A549 (cell line): Measurements from ENCODE around the gene WASF3. TPM values are rescaled to one million over a fixed set of nuclear protein-coding genes. Genes with fewer than 3 reads are reported as not detected.

Experiments
- ATAC-seq, 2 experiments: fragments of 200-7000 bp in 1 of 2; fragments of >200 bp in 1 of 2; cut with Nextera tagmentation in 1 of 2; cut with Tn5 transposase in 1 of 2; 3 replicates each; pipeline versions ENCODE4 v1.8.0 to v1.9.1; 2018 to 2020; ENCODE audit warnings: mild to moderate bottlenecking in 1 of 2, moderate library complexity in 1 of 2
- CTCF ChIA-PET: fragments of 300-600 bp; sonication (Branson Sonifier 250); formaldehyde crosslinking; extraction: SDS; loops from one replicate; lab custom pipeline; 2021; ENCODE audit warnings: antibody characterized with exemption, inconsistent platforms; lab: Yijun Ruan, JAX
- POLR2A ChIA-PET: fragments of 350-600 bp; formaldehyde crosslinking; extraction: SDS; loops from one replicate; lab custom pipeline; 2021; ENCODE audit warnings: antibody characterized with exemption, inconsistent platforms; lab: Yijun Ruan, JAX
- DNase-seq, 2 experiments: peaks; one replicate each; pipeline versions ENCODE4 v3.0.0 to v3.0.0-alpha.2; 2011 to 2016; ENCODE audit warnings: low read depth in 1 of 2, low spot score in 1 of 2
- FAIRE-seq: peaks from 2 replicates; lab custom pipeline; 2011; peaks lifted over from hg19 to GRCh38; lab: Jason Lieb, UNC
- H3K27ac ChIP-seq, 2 experiments: fragments of >200 bp; sonication (Bioruptor Twin); formaldehyde crosslinking; 3 replicates each; pipeline ENCODE4 v1.5.1; 2016 to 2017
- H3K4me1 ChIP-seq: fragments of >200 bp; sonication (Bioruptor Twin); formaldehyde crosslinking; 3 replicates; pipeline ENCODE4 v1.6.1; 2016
- H3K4me2 ChIP-seq: fragments of >200 bp; sonication (Bioruptor Twin); formaldehyde crosslinking; 3 replicates; pipeline ENCODE4 v1.6.1; 2016
- H3K4me3 ChIP-seq: fragments of >200 bp; sonication (Bioruptor Twin); formaldehyde crosslinking; 3 replicates; pipeline ENCODE4 v1.5.1; 2016
- H3K9me3 ChIP-seq: fragments of >200 bp; sonication (Bioruptor Twin); formaldehyde crosslinking; 3 replicates; pipeline ENCODE4 v1.6.1; 2016
- CBX8 ChIP-seq: fragments of 200-600 bp; sonication (generic); IDR thresholded peaks from 2 replicates; pipeline ENCODE4 v1.6.1; 2016
- CEBPB ChIP-seq, 2 experiments: fragments of >200 bp in 1 of 2; sonication (Bioruptor Twin) in 1 of 2; formaldehyde crosslinking in 1 of 2; IDR thresholded peaks; 2 replicates each; pipeline ENCODE4 v1.6.1; 2012 to 2016
- CHD2 ChIP-seq: fragments of 150-350 bp; IDR thresholded peaks from 2 replicates; pipeline ENCODE4 v1.6.1; 2014; ENCODE audit warnings: low read length; ENCODE audit not compliant: partially characterized antibody
- CHD4 ChIP-seq: fragments of 200-600 bp; sonication (generic); IDR thresholded peaks from 2 replicates; pipeline ENCODE4 v1.6.1; 2016; ENCODE audit warnings: antibody characterized with exemption, mild to moderate bottlenecking, borderline replicate concordance
- FOSL2 ChIP-seq, 2 experiments: fragments of 450-650 bp in 1 of 2; fragments of >200 bp in 1 of 2; sonication (Bioruptor Twin) in 1 of 2; formaldehyde crosslinking; IDR thresholded peaks; 2 replicates each; pipeline versions ENCODE4 v1.5.0 to v1.6.1; 2016 to 2020; ENCODE audit warnings: mild to moderate bottlenecking in 1 of 2, moderate library complexity in 1 of 2
- FOXS1 ChIP-seq: fragments of 250-450 bp; sonication (Bioruptor Pico); IDR thresholded peaks from 2 replicates; pipeline ENCODE4 v1.5.0; 2020; ENCODE audit warnings: mild to moderate bottlenecking, moderate library complexity
- HEYL ChIP-seq: fragments of 250-450 bp; sonication (Bioruptor Pico); IDR thresholded peaks from 2 replicates; pipeline ENCODE4 v1.8.0; 2021; ENCODE audit warnings: mild to moderate bottlenecking, moderate library complexity
- HOXA7 ChIP-seq: fragments of 250-450 bp; sonication (Bioruptor Pico); IDR thresholded peaks from 2 replicates; pipeline ENCODE4 v1.5.0; 2020; ENCODE audit warnings: mild to moderate bottlenecking, moderate library complexity
- KDM1A ChIP-seq: fragments of 200-600 bp; sonication (generic); IDR thresholded peaks from 2 replicates; pipeline ENCODE4 v1.6.1; 2016; ENCODE audit warnings: low read depth, mild to moderate bottlenecking
- KDM5A ChIP-seq: fragments of 200-600 bp; sonication (generic); IDR thresholded peaks from 2 replicates; pipeline ENCODE4 v1.6.1; 2016; ENCODE audit warnings: antibody characterized with exemption, mild to moderate bottlenecking
- MAZ ChIP-seq: fragments of 150-350 bp; IDR thresholded peaks from 2 replicates; pipeline ENCODE4 v1.6.1; 2014; ENCODE audit warnings: antibody characterized with exemption, low read depth, low read length, borderline replicate concordance
- MYC ChIP-seq: IDR thresholded peaks from 2 replicates; pipeline ENCODE4 v1.6.1; 2012; ENCODE audit warnings: mild to moderate bottlenecking, inconsistent platforms, low read length, improper control_type of control experiment, borderline replicate concordance
- NFE2L2 ChIP-seq: fragments of 150-350 bp; conservative IDR thresholded peaks from 2 replicates; pipeline ENCODE4 v1.6.1; 2014; ENCODE audit warnings: low read length
- NPAS2 ChIP-seq: fragments of 250-450 bp; sonication (Bioruptor Pico); IDR thresholded peaks from 2 replicates; pipeline ENCODE4 v1.8.0; 2022; ENCODE audit warnings: mild to moderate bottlenecking, moderate library complexity, borderline replicate concordance
- RARB ChIP-seq: fragments of 250-450 bp; sonication (Bioruptor Pico); IDR thresholded peaks from 2 replicates; pipeline ENCODE4 v1.8.0; 2021; ENCODE audit warnings: mild to moderate bottlenecking, moderate library complexity
- RFX5 ChIP-seq: fragments of 450-650 bp; IDR thresholded peaks from 2 replicates; pipeline ENCODE4 v1.7.1; 2014; ENCODE audit warnings: antibody characterized with exemption, mild to moderate bottlenecking, moderate library complexity
- SMC3 ChIP-seq: fragments of >200 bp; sonication (Bioruptor Twin); formaldehyde crosslinking; IDR thresholded peaks from 3 replicates; pipeline ENCODE4 v1.6.1; 2018; ENCODE audit warnings: inconsistent platforms
- SREBF2 ChIP-seq: fragments of 450-650 bp; IDR thresholded peaks from 2 replicates; pipeline ENCODE4 v1.6.1; 2014; ENCODE audit warnings: mild to moderate bottlenecking, moderate library complexity
- ZC3H11A ChIP-seq: fragments of 450-650 bp; IDR thresholded peaks from 2 replicates; pipeline ENCODE4 v1.6.1; 2014; ENCODE audit warnings: antibody characterized with exemption, mild to moderate bottlenecking
- ZNF302 ChIP-seq: fragments of 250-450 bp; sonication (Bioruptor Pico); IDR thresholded peaks from 2 replicates; pipeline ENCODE4 v1.9.0; 2021; ENCODE audit warnings: inconsistent platforms, mild to moderate bottlenecking, moderate library complexity
- WGBS: methylation state at CpG from one replicate; pipeline ENCODE4 v1.1.6; 2017; ENCODE audit errors: missing lambda C conversion rate; 5-methylcytosine and 5-hydroxymethylcytosine counted together
- polyA plus RNA-seq, 4 experiments: library from polyadenylated mRNA; depleted of rRNA in 3 of 4; stranded (reverse); fragments of >200 nt; fragmentation: RNase III in 1 of 4; extraction: RNeasy Plus Mini Kit Qiagen cat#74134 plus additional on column Dnase treatment in 1 of 4; gene quantifications; 2 replicates in 3 of 4; 3 replicates in 1 of 4; pipeline ENCODE4 v1.2.3, GENCODE V29; 2011 to 2017
- TF ChIP-seq, protein P1 (sequence below): fragments of 250-450 bp; sonication (Bioruptor Pico); IDR thresholded peaks from 2 replicates; pipeline ENCODE4 v1.5.0; 2021; ENCODE audit warnings: mild to moderate bottlenecking, moderate library complexity, borderline replicate concordance
- TF ChIP-seq, protein P2 (sequence below): fragments of 250-450 bp; sonication (Bioruptor Pico); IDR thresholded peaks from 2 replicates; pipeline ENCODE4 v1.5.0; 2020; ENCODE audit warnings: low read depth, mild to moderate bottlenecking, moderate library complexity
- TF ChIP-seq, protein P3 (sequence below): IDR thresholded peaks from 2 replicates; pipeline ENCODE4 v1.6.1; 2012
- TF ChIP-seq, protein P4 (sequence below): fragments of >200 bp; sonication (Bioruptor Twin); formaldehyde crosslinking; IDR thresholded peaks from 3 replicates; pipeline ENCODE4 v1.5.1; 2016
- TF ChIP-seq, protein P5 (sequence below): fragments of >200 bp; sonication (Bioruptor Twin); formaldehyde crosslinking; IDR thresholded peaks from 3 replicates; pipeline ENCODE4 v1.6.1; 2016
- TF ChIP-seq, protein P6 (sequence below): IDR thresholded peaks from 2 replicates; pipeline ENCODE4 v1.6.1; 2012; ENCODE audit warnings: low read depth, borderline replicate concordance
- TF ChIP-seq, protein P7 (sequence below): fragments of 450-650 bp; IDR thresholded peaks from 2 replicates; pipeline ENCODE4 v1.6.1; 2014; ENCODE audit warnings: antibody characterized with exemption

Gene WASF3
- polyA plus RNA-seq, 2 of the 4 experiments (the other 2 are of a cell fraction), result 0.09 to 0.56 TPM

DNA sequence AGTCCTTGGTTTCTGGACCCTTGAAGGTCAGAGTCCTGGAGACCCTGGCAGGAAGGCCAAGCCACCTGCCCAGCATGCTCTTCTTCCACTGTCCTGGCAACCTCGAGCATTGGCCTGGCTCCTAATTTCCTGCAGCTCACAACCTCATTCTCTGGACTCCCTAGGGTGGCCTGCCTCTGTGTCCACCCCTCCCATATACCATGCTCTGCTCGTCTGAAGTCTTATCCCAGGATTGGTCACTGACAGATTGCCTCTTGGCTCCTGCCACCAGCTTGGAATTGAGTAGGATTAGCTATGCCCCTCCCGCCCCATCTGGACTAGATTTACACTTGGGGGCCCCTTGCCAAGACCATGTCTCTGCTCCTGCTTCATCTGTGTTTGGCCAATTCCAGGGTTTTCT, 17.1 kb upstream of the WASF3 start:
- 0% methylated on average over 2 of the region's 3 CpGs for WGBS
- no peak for DNase-seq
- Histone ChIP-seq H3K9me3 (no peaks in the 10 kb centered on the region), H3K27ac (no peak overlapping the region), H3K4me1 (no peaks in the 10 kb centered on the region), H3K4me2 (no peak overlapping the region), H3K4me3 (no peak overlapping the region)
- POLR2A ChIA-PET, result no interaction called here
- ATAC-seq, result no peak
- FAIRE-seq, result no peak
- TF ChIP-seq HOXA7 (CRISPR knock-in tag) (no peak), NPAS2 (CRISPR knock-in tag) (no peak), ZNF302 (CRISPR knock-in tag) (no peak), MYC (no peak), NFE2L2 (no peak), KDM1A (no peak), CHD4 (no peak), ZC3H11A (no peak), RFX5 (no peak), FOSL2 (IDR thresholded peaks at IDR 0.05) (no peak), FOSL2 (CRISPR knock-in tag; IDR thresholded peaks at IDR 0.05) (no peak), RARB (CRISPR knock-in tag) (no peak), FOXS1 (CRISPR knock-in tag) (no peak), CEBPB (IDR thresholded peaks at IDR 0.05) (no peak)
- TF ChIP-seq, protein P1, sequence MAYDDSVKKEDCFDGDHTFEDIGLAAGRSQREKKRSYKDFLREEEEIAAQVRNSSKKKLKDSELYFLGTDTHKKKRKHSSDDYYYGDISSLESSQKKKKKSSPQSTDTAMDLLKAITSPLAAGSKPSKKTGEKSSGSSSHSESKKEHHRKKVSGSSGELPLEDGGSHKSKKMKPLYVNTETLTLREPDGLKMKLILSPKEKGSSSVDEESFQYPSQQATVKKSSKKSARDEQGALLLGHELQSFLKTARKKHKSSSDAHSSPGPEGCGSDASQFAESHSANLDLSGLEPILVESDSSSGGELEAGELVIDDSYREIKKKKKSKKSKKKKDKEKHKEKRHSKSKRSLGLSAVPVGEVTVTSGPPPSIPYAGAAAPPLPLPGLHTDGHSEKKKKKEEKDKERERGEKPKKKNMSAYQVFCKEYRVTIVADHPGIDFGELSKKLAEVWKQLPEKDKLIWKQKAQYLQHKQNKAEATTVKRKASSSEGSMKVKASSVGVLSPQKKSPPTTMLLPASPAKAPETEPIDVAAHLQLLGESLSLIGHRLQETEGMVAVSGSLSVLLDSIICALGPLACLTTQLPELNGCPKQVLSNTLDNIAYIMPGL (CRISPR knock-in tag), result no peak
- CTCF ChIA-PET, result no interaction called here

DNA sequence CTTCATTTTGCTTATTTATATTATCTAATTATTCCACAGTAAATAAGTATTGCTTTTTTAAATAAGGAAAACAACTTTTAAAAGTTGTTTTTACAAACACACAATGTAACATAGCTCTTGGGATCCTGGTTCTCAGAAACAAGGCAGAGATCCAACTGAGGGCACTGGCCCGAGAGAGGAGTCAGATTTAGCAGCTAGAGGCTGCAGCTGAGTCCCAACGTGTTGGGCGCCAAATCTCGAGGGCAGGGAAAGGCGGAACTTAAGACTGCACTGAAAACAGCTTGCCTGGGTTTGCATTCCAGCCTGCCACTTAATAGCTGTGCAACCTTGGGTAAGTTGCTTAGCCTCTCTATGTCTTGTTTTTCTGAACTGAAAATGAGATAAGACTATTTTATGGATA, 16.4 kb upstream of the WASF3 start:
- Histone ChIP-seq H3K4me1 (no peaks in the 10 kb centered on the region), H3K9me3 (no peaks in the 10 kb centered on the region), H3K4me2 (no peak overlapping the region), H3K27ac (no peak overlapping the region), H3K4me3 (no peak overlapping the region)
- CTCF ChIA-PET, result no interaction called here
- ATAC-seq (no peak), DNase-seq (no peak), FAIRE-seq (no peak)
- POLR2A ChIA-PET, result no interaction called here
- 14% methylated on average over 5 of the region's 5 CpGs for WGBS
- TF ChIP-seq, protein P2, sequence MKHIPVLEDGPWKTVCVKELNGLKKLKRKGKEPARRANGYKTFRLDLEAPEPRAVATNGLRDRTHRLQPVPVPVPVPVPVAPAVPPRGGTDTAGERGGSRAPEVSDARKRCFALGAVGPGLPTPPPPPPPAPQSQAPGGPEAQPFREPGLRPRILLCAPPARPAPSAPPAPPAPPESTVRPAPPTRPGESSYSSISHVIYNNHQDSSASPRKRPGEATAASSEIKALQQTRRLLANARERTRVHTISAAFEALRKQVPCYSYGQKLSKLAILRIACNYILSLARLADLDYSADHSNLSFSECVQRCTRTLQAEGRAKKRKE, result no peak
- TF ChIP-seq SMC3 (no peak), CHD2 (no peak), SREBF2 (no peak), CBX8 (no peak), HEYL (CRISPR knock-in tag) (no peak), MAZ (no peak), KDM5A (no peak), RARB (CRISPR knock-in tag) (no peak), MYC (no peak), KDM1A (no peak)
- TF ChIP-seq, protein P3, sequence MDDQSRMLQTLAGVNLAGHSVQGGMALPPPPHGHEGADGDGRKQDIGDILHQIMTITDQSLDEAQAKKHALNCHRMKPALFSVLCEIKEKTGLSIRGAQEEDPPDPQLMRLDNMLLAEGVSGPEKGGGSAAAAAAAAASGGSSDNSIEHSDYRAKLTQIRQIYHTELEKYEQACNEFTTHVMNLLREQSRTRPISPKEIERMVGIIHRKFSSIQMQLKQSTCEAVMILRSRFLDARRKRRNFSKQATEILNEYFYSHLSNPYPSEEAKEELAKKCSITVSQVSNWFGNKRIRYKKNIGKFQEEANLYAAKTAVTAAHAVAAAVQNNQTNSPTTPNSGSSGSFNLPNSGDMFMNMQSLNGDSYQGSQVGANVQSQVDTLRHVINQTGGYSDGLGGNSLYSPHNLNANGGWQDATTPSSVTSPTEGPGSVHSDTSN, result no peak
- TF ChIP-seq, protein P4, sequence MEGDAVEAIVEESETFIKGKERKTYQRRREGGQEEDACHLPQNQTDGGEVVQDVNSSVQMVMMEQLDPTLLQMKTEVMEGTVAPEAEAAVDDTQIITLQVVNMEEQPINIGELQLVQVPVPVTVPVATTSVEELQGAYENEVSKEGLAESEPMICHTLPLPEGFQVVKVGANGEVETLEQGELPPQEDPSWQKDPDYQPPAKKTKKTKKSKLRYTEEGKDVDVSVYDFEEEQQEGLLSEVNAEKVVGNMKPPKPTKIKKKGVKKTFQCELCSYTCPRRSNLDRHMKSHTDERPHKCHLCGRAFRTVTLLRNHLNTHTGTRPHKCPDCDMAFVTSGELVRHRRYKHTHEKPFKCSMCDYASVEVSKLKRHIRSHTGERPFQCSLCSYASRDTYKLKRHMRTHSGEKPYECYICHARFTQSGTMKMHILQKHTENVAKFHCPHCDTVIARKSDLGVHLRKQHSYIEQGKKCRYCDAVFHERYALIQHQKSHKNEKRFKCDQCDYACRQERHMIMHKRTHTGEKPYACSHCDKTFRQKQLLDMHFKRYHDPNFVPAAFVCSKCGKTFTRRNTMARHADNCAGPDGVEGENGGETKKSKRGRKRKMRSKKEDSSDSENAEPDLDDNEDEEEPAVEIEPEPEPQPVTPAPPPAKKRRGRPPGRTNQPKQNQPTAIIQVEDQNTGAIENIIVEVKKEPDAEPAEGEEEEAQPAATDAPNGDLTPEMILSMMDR, result no peak
- TF ChIP-seq, protein P5, sequence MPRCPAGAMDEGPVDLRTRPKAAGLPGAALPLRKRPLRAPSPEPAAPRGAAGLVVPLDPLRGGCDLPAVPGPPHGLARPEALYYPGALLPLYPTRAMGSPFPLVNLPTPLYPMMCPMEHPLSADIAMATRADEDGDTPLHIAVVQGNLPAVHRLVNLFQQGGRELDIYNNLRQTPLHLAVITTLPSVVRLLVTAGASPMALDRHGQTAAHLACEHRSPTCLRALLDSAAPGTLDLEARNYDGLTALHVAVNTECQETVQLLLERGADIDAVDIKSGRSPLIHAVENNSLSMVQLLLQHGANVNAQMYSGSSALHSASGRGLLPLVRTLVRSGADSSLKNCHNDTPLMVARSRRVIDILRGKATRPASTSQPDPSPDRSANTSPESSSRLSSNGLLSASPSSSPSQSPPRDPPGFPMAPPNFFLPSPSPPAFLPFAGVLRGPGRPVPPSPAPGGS, result no peak
- TF ChIP-seq, protein P6, sequence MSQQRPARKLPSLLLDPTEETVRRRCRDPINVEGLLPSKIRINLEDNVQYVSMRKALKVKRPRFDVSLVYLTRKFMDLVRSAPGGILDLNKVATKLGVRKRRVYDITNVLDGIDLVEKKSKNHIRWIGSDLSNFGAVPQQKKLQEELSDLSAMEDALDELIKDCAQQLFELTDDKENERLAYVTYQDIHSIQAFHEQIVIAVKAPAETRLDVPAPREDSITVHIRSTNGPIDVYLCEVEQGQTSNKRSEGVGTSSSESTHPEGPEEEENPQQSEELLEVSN, result no peak
- TF ChIP-seq, protein P7, sequence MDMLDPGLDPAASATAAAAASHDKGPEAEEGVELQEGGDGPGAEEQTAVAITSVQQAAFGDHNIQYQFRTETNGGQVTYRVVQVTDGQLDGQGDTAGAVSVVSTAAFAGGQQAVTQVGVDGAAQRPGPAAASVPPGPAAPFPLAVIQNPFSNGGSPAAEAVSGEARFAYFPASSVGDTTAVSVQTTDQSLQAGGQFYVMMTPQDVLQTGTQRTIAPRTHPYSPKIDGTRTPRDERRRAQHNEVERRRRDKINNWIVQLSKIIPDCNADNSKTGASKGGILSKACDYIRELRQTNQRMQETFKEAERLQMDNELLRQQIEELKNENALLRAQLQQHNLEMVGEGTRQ, result no peak
